ENCODE results near the gene WDR93.

GRCh38 chr15:89695198-89695597, 4.6 kb downstream of the WDR93 start:
- TF ChIP-seq POLR2A (IDR thresholded peaks at IDR 0.05; ENCODE audit: extremely low read depth, insufficient read length) (no peak), CTCF (IDR thresholded peaks at IDR 0.05; ENCODE audit: low read depth, low read length) (no peak), MAX (IDR thresholded peaks at IDR 0.05; ENCODE audit: low read depth, low read length) (no peak)
